H9 (cell line): ENCODE results near the gene PDF. TPM values are rescaled to one million over a fixed set of nuclear protein-coding genes. Genes with fewer than 3 reads are reported as not detected.
A peak's percentile ranks its signal among the peaks of the same experiment; 100 is the strongest.

Experiments
- DNase-seq: peaks from one replicate; pipeline ENCODE4 v3.0.0-alpha.2; 2017
- H2AFZ ChIP-seq: one replicate; pipeline ENCODE4 v1.6.1; 2013; ENCODE audit warnings: mild to moderate bottlenecking, low read length, control low read depth, moderate library complexity
- H2AK5ac ChIP-seq: 2 replicates; pipeline ENCODE4 v1.6.1; 2013; ENCODE audit warnings: low read length, control low read depth, mixed read lengths; ENCODE audit not compliant: insufficient read length
- H2BK120ac ChIP-seq: one replicate; pipeline ENCODE4 v1.6.1; 2013; ENCODE audit warnings: low read depth, mild to moderate bottlenecking, low read length, control low read depth, inconsistent platforms; ENCODE audit not compliant: poor library complexity, severe bottlenecking
- H2BK12ac ChIP-seq: 2 replicates; pipeline ENCODE4 v1.6.1; 2013; ENCODE audit warnings: low read length, control low read depth, mixed read lengths, low read depth; ENCODE audit not compliant: insufficient read length
- H2BK15ac ChIP-seq: 2 replicates; pipeline ENCODE4 v1.6.1; 2013; ENCODE audit warnings: low read depth, low read length, control low read depth
- H2BK20ac ChIP-seq: one replicate; pipeline ENCODE4 v1.6.1; 2013; ENCODE audit warnings: low read depth, mild to moderate bottlenecking, low read length, control low read depth, inconsistent platforms; ENCODE audit not compliant: poor library complexity, severe bottlenecking
- H2BK5ac ChIP-seq: 2 replicates; pipeline ENCODE4 v1.6.1; 2013; ENCODE audit warnings: low read length, control low read depth, mixed read lengths; ENCODE audit not compliant: insufficient read length
- H3K14ac ChIP-seq: 2 replicates; pipeline ENCODE4 v1.6.1; 2013; ENCODE audit warnings: low read length, control low read depth; ENCODE audit not compliant: insufficient read depth
- H3K18ac ChIP-seq: 2 replicates; pipeline ENCODE4 v1.6.1; 2013; ENCODE audit warnings: low read depth, mild to moderate bottlenecking, mixed read lengths, low read length, control low read depth; ENCODE audit not compliant: insufficient read length
- H3K23ac ChIP-seq: 2 replicates; pipeline ENCODE4 v1.6.1; 2013; ENCODE audit warnings: low read length, control low read depth, mixed read lengths, low read depth; ENCODE audit not compliant: insufficient read length
- H3K23me2 ChIP-seq: 2 replicates; pipeline ENCODE4 v1.6.1; 2013; ENCODE audit warnings: low read depth, mild to moderate bottlenecking, mixed read lengths, low read length, control low read depth; ENCODE audit not compliant: insufficient read length, poor library complexity, severe bottlenecking
- H3K27ac ChIP-seq: 2 replicates; pipeline ENCODE4 v1.5.1; 2013; ENCODE audit warnings: low read length, control low read depth, mixed read lengths, low read depth; ENCODE audit not compliant: insufficient read length
- H3K27me3 ChIP-seq: 2 replicates; pipeline ENCODE4 v1.6.1; 2013; ENCODE audit warnings: low read length, control low read depth, inconsistent platforms; ENCODE audit not compliant: insufficient read depth
- H3K4ac ChIP-seq: 2 replicates; pipeline ENCODE4 v1.6.1; 2013; ENCODE audit warnings: low read depth, mild to moderate bottlenecking, control low read depth, inconsistent platforms, low read length, moderate library complexity
- H3K4me1 ChIP-seq: 2 replicates; pipeline ENCODE4 v1.6.1; 2013; ENCODE audit warnings: low read length, control low read depth, inconsistent platforms; ENCODE audit not compliant: insufficient read depth
- H3K4me2 ChIP-seq: 2 replicates; pipeline ENCODE4 v1.6.1; 2013; ENCODE audit warnings: low read length, control low read depth, mixed read lengths; ENCODE audit not compliant: insufficient read length, insufficient read depth
- H3K56ac ChIP-seq: 2 replicates; pipeline ENCODE4 v1.6.1; 2013; ENCODE audit warnings: low read depth, mild to moderate bottlenecking, mixed read lengths, low read length, control low read depth; ENCODE audit not compliant: insufficient read length
- H3K79me1 ChIP-seq: 2 replicates; pipeline ENCODE4 v1.6.1; 2013; ENCODE audit warnings: low read depth, mild to moderate bottlenecking, moderate library complexity, low read length, control low read depth, inconsistent platforms; ENCODE audit not compliant: insufficient read depth, poor library complexity, severe bottlenecking
- H3K79me2 ChIP-seq: 2 replicates; pipeline ENCODE4 v1.6.1; 2013; ENCODE audit warnings: low read length, control low read depth, inconsistent platforms; ENCODE audit not compliant: insufficient read depth
- H3K9ac ChIP-seq: 2 replicates; pipeline ENCODE4 v1.6.1; 2013; ENCODE audit warnings: low read length, control low read depth, mixed read lengths; ENCODE audit not compliant: insufficient read length; ENCODE audit errors: extremely low read depth
- H3K9me3 ChIP-seq: one replicate; pipeline ENCODE4 v1.6.1; 2013; ENCODE audit warnings: low read depth, low read length, inconsistent platforms; ENCODE audit not compliant: control insufficient read depth
- H3T11ph ChIP-seq: one replicate; pipeline ENCODE4 v1.6.1; 2013; ENCODE audit warnings: mild to moderate bottlenecking, low read length, control low read depth, inconsistent platforms
- H4K20me1 ChIP-seq: one replicate; pipeline ENCODE4 v1.6.1; 2013; ENCODE audit not compliant: control insufficient read depth, insufficient read length, insufficient read depth
- H4K5ac ChIP-seq: 2 replicates; pipeline ENCODE4 v1.6.1; 2013; ENCODE audit warnings: low read depth, mild to moderate bottlenecking, mixed read lengths, low read length, control low read depth; ENCODE audit not compliant: insufficient read length
- H4K8ac ChIP-seq: replicated peaks from 2 replicates; pipeline ENCODE4 v1.6.1; 2013; ENCODE audit warnings: low read length, control low read depth, mixed read lengths, low read depth; ENCODE audit not compliant: insufficient read length
- H4K91ac ChIP-seq: 2 replicates; pipeline ENCODE4 v1.6.1; 2013; ENCODE audit warnings: low read depth, mild to moderate bottlenecking, moderate library complexity, mixed read lengths, low read length, control low read depth; ENCODE audit not compliant: insufficient read length
- H3K27ac Mint-ChIP-seq, 3 experiments: 2 replicates in 2 of 3; 3 replicates in 1 of 3; pipeline ENCODE4 v1.8.0; 2020 to 2021; ENCODE audit warnings: mixed read lengths in 3 of 3, mild to moderate bottlenecking in 1 of 3, moderate library complexity in 1 of 3
- H3K27me3 Mint-ChIP-seq: 2 replicates; pipeline ENCODE4 v1.8.0; 2021; ENCODE audit warnings: low read depth, mild to moderate bottlenecking, moderate library complexity, mixed read lengths
- H3K36me3 Mint-ChIP-seq, 3 experiments: 2 replicates in 2 of 3; 3 replicates in 1 of 3; pipeline ENCODE4 v1.8.0; 2020 to 2021; ENCODE audit warnings: low read depth in 3 of 3, mixed read lengths in 3 of 3; ENCODE audit not compliant: insufficient read depth in 1 of 3
- H3K4me1 Mint-ChIP-seq, 2 experiments: 2 replicates each; pipeline ENCODE4 v1.8.0; 2020; ENCODE audit warnings: mixed read lengths in 2 of 2
- H3K4me3 Mint-ChIP-seq, 2 experiments: 2 replicates in 1 of 2; 3 replicates in 1 of 2; pipeline ENCODE4 v1.8.0; 2020 to 2021; ENCODE audit warnings: mild to moderate bottlenecking in 2 of 2, mixed read lengths in 2 of 2, moderate library complexity in 1 of 2
- H3K9me3 Mint-ChIP-seq, 2 experiments: 2 replicates in 1 of 2; 3 replicates in 1 of 2; pipeline ENCODE4 v1.8.0; 2020; ENCODE audit warnings: mild to moderate bottlenecking in 2 of 2, mixed read lengths in 2 of 2, moderate library complexity in 1 of 2
- WGBS: extraction: QIAGEN DNeasy Blood & Tissue Kit; methylation state at CpG from one replicate; pipeline ENCODE4 v1.1.7; 2013; ENCODE audit warnings: missing lambda C conversion rate, low lambda C conversion rate, mixed read lengths; ENCODE audit not compliant: insufficient read length; ENCODE audit errors: extremely low coverage; 5-methylcytosine and 5-hydroxymethylcytosine counted together
- total RNA-seq: library from RNA; stranded (reverse); gene quantifications from 2 replicates; pipeline ENCODE4 v1.2.1, GENCODE V29; 2021
- TF ChIP-seq, protein P1 (sequence below): fragments of 200-600 bp; sonication (generic); conservative IDR thresholded peaks from 3 replicates; pipeline ENCODE4 v1.8.0; 2021; ENCODE audit warnings: antibody characterized with exemption, mild to moderate bottlenecking

Gene PDF
- total RNA-seq, 1 experiment from 2014 or later: 36.4 TPM

DNA sequence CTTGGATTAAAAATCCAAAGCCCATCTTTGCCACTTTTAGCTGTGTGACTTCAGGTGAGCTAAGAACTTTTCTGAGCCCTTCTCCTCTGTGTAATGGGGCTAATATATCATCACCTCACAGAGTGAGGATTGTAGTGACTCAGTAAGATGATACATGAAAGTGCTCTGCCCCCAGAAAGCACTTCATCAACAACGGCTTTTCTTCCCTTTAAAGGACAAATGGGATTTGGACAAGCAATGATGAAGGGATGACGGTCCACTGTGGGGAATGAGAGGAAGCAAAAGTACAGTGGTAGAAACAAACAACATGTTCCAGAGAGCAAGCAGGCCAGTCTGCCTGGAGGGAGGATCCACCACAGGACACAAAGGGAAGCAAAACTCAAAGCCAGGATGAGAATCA lies 35.5 kb upstream of the PDF start:
- H2BK15ac ChIP-seq: no peak overlapping the region
- DNase-seq: no peak
- H3K36me3 Mint-ChIP-seq: peaks cover 22 to 57% (median 51%) of the 10 kb centered on the region in 3 experiments; a peak in 6 of 7 replicates
- H2BK12ac ChIP-seq: no peak overlapping the region
- peak overlapping the region in 2 of 3 experiments; percentile 1 to 7; a peak in 1 of 7 replicates for H3K27ac Mint-ChIP-seq
- H3K23me2 ChIP-seq: no peaks in the 10 kb centered on the region
- H3K79me1 ChIP-seq: no peaks in the 10 kb centered on the region
- no peaks in the 10 kb centered on the region for H3K9me3 ChIP-seq
- H4K8ac ChIP-seq: no peak overlapping the region
- H3K56ac ChIP-seq: no peak overlapping the region
- H3K14ac ChIP-seq: no peak overlapping the region
- no peaks in the 10 kb centered on the region for H3K4me1 ChIP-seq
- H2BK5ac ChIP-seq: no peak overlapping the region
- no peak overlapping the region for H3K4ac ChIP-seq
- no peak overlapping the region for H3T11ph ChIP-seq
- TF ChIP-seq, protein P1, sequence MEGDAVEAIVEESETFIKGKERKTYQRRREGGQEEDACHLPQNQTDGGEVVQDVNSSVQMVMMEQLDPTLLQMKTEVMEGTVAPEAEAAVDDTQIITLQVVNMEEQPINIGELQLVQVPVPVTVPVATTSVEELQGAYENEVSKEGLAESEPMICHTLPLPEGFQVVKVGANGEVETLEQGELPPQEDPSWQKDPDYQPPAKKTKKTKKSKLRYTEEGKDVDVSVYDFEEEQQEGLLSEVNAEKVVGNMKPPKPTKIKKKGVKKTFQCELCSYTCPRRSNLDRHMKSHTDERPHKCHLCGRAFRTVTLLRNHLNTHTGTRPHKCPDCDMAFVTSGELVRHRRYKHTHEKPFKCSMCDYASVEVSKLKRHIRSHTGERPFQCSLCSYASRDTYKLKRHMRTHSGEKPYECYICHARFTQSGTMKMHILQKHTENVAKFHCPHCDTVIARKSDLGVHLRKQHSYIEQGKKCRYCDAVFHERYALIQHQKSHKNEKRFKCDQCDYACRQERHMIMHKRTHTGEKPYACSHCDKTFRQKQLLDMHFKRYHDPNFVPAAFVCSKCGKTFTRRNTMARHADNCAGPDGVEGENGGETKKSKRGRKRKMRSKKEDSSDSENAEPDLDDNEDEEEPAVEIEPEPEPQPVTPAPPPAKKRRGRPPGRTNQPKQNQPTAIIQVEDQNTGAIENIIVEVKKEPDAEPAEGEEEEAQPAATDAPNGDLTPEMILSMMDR: no peak
- H3K18ac ChIP-seq: no peak overlapping the region
- H3K9ac ChIP-seq: no peak overlapping the region
- no peak overlapping the region for H3K4me2 ChIP-seq
- no peaks in the 10 kb centered on the region for H3K4me1 Mint-ChIP-seq
- H3K9me3 Mint-ChIP-seq: no peaks in the 10 kb centered on the region
- H3K27ac ChIP-seq: no peak overlapping the region
- no peak overlapping the region for H2BK120ac ChIP-seq
- H4K20me1 ChIP-seq: no peaks in the 10 kb centered on the region
- no peaks in the 10 kb centered on the region for H3K79me2 ChIP-seq
- no peak overlapping the region for H2BK20ac ChIP-seq
- no peak overlapping the region for H4K5ac ChIP-seq
- H3K27me3 ChIP-seq: no peaks in the 10 kb centered on the region
- H2AK5ac ChIP-seq: no peak overlapping the region
- no peak overlapping the region for H3K23ac ChIP-seq
- H2AFZ ChIP-seq: no peak overlapping the region
- H3K4me3 Mint-ChIP-seq: no peak overlapping the region
- WGBS: no CpG with 5 or more reads among the region's 2 CpGs
- no peaks in the 10 kb centered on the region for H3K27me3 Mint-ChIP-seq
- H4K91ac ChIP-seq: no peak overlapping the region
